ENCODE data around the gene ASMTL.
"Not testable (repeated sequence)": the region's sequence is repeated elsewhere in the genome, so short reads cannot be mapped to it uniquely, and the experiment has no call there.

ASMTL gene

DNA sequence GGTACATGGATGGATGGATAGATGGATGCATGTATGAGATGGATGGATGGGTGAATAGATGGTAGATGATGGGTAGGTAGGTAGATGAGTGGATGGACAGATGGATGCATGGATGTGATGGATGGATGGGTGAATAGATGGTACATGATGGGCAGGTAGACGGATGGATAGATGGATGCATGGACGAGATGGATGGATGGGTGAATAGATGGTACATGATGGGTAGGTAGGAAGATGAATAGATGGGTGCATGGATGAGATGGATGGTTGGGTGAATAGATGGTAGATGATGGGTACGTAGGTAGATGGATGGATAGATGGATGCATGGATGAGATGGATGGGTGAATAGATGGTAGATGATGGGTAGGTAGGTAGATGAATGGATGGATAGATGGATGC, 48.8 kb downstream of the ASMTL start:
- DNase-seq (ENCODE audit: low spot score) = not testable (repeated sequence)

DNA sequence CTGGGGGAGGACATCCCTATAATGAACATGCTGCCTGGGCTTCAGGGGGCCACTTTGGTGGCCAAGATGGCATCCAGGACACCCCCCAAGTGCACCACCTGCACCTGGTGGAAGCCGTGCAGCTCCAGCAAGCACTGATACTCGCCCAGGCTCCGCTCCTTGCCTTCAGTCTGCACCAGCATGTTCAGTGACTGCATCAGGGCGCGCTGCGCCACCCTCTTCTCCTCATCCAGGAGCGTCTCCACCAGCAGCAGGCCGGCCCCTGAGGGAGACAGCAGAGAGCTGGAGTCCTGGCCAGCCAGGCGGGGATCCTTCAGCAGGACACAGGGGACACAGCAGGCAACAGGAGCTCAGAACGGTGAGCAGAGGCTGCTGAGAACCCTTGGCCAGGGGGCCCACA, 49.5 kb downstream of the ASMTL start:
- DNase-seq (ENCODE audit: low spot score) = no peak

DNA sequence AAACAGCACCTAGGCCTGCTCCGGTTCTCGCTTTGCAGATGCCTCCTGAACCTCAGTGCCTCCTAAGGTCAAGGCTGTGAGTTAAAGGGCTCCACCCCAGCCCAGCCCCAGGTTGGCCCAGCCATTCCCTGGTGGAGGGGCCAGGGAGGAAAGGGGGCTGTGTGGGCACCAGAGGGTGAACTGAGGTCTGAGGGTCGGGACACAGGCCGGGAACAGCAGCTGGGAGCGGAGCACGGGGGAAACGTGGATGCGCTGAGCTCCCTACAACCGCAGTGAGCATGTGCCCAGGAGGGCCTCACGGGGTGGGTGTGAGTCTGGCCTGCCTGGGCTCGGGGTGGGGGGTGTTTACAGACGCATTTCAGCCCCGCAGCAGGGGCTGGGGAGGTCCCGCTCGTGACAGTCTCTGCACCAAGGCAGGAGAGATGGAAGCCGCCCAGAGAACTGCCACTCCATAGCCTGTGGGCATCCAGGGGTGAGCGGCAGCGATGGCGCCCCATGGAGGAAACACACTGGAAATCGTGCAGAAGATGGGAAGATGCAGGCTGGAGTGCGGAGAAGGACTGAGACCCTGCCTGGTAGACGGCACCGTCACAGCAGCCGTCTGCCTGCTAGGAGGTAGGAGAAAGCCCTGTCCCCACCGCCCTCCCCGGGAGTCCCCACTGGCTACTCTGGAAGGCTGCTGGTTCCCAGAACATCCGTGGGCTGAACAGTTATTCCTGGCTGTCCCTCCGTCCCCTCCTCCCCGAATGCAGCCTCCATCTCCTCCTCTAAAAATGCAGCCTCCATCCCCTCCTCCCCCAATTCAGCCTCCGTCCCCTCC, 50.9 kb downstream of the ASMTL start:
- no peak for DNase-seq (ENCODE audit: low spot score)

DNA sequence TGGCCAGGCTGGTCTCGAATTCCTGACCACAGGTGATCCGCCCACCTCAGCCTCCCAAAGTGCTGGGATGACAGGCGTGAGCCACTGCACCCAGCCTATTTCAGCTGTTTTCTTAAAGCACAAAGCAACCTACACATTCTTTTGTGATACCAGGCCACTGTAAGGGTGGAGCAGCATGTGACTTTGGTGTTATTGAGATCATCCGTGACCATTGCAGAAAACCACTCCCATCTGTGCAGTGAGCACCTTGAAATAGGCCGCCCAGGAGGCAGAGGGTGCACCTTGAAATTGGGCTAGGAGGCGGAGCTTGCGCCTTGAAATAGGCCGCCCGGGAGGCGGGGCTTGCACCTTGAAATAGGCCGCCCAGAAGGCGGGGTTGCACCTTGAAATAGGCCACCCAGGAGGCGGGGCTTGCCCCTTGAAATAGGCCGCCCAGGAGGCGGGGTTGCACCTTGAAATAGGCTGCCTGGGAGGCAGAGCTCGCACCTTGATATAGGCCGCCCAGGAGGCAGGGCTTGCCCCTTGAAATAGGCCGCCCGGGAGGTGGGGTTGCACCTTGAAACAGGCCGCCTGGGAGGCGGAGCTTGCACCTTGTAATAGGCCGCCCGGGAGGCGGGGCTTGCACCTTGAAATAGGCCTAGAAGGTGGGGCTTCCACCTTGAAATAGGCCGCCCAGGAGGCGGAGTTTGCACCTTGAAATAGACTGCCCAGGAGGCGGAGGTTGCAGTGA, 51.8 kb downstream of the ASMTL start:
- DNase-seq (ENCODE audit: low spot score) = peak; percentile 32

DNA sequence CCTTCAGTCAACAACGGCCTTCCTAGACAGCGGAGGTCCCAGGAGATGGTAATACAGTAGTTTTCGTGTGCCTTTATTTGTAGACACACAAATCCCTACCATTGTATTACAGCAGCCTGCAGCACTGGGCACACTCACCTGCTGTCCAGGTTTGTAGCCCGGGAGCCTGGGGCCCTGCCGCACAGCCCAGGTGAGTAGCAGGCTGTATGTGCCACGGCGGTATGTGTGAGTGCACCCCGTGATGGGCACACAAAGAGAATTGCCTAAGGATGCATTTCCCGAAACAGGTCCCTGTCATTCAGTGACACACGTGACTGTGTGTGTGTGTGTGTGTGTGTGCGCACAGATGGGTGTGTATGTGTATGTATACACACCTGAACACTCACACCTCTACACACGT, 52.7 kb downstream of the ASMTL start:
- DNase-seq (ENCODE audit: low spot score) = no peak

DNA sequence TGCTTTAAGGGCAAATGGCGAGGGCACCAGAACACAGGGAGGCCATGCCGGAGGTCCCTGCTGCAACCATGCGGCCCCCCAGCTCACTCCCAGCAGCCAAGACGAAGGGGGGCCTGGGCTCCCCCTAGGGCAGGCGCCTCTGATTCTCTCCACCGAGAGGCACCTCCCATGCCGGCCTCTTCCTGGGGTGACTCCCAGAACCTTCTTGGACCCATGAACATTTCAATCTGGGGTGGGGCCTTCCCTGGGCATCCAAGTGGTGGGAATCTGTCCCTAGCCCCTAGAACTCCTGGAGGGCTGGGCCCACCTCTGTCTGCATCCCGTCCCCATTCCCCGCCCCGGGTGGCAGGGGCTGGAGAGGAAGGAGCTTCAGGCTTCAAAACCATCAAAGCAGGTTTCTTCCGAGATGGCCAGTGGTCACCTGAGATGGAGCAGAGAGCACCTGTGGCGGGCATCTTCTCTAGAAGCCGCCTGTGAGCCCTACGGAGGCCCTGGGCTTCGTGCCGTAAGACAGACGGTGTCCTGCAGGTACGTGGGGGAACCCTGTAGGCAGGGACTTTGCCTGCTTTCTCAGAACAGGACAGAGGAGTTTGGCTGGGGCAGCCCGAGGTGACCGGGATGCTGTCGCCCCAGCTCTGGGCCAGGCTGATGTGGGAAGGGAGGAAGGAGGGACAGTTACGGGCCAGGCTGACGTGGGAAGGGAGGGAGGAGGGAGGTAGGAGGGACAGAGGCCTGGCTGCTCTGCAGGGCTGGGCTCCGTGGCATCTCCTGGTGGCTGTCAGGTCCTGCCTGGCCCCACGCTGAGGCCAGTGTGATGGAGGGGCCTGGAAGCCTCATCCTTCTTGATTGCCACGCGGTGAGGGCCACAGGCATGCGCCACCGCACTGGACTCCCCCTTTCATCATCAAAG, 54.0 kb downstream of the ASMTL start:
- DNase-seq (ENCODE audit: low spot score) = no peak

DNA sequence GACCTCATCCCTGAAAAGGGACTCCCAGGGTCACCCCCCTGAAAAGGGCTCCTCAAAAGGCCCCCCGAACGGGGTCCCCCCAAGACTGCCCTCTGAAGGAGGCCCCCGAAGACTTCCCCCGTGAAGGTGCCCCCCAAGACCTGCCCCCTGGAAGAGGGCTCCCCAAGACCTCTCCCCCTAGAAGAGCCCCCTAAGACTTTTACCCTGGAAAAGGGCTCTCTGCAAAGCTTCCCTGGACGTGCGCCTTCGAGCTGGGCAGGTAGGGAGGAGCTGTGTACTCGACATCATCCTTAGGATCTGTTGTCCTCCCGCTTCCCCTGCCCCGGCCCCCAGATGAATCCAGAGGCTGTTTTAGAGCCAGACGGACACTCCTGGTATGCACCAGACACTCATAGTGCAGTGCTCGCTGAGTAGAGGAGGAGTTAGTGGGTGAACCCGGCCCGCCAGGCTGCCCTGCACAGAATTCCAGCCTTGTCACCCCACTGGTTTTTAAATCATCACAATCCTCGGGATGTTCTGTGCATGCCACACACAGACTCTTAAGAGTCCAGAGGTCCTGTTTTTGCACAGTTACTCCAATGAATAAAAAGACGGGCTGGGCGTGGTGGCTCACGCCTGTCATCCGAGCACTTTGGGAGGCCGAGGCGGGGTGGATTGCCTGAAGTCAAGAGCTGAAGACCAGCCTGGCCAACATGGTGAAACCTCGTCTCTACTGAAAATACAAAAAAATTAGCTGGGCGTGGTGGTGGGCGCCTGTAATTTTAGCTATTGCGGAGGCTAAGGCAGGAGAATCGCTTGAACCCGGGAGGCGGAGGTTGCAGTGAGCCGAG, 55.1 kb downstream of the ASMTL start:
- no peak for DNase-seq (ENCODE audit: low spot score)

DNA sequence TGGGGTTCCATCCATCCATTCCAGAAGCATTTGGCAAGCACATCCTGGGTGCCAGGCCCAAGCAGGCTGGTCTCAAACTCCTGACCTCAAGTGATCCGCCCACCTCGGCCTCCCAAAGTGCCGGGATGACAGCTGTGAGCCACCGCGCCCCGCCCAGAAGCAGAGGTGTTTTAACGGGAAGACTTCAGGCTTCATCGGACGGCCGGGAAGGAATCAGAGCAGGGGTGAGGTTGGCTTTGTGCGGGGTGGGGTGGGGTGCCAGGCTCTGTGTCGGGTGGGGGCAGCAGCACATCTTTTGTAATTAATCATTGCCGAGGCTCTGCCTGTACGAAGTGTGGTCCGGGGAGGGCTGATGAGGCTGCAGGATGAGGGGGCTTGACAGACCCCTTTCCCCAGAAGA, 55.7 kb downstream of the ASMTL start:
- no peak for DNase-seq (ENCODE audit: low spot score)

DNA sequence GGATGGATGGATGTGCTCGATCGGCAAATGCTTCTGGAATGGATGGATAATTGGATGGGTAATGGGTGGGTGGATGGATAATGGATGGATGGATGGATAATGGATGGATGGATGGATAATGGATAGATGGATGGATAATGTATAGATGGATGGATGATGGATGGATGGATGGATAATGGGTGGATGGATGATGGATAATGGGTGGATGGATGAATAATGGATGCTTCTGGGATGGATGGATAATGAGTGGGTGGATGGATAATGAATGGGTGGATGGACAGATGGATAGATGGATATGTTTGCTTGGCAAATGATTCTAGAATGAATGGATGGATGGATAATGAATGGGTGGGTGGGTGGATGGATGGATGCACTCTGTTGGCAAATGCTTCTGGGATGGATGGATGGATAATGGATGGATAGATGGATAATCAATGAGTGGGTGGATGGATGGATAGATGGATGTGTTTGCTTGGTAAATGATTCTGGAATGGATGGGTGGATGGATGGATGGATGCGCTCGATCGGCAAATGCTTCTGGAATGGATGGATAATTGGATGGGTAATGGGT, 57.0 kb downstream of the ASMTL start:
- no peak for DNase-seq (ENCODE audit: low spot score)

DNA sequence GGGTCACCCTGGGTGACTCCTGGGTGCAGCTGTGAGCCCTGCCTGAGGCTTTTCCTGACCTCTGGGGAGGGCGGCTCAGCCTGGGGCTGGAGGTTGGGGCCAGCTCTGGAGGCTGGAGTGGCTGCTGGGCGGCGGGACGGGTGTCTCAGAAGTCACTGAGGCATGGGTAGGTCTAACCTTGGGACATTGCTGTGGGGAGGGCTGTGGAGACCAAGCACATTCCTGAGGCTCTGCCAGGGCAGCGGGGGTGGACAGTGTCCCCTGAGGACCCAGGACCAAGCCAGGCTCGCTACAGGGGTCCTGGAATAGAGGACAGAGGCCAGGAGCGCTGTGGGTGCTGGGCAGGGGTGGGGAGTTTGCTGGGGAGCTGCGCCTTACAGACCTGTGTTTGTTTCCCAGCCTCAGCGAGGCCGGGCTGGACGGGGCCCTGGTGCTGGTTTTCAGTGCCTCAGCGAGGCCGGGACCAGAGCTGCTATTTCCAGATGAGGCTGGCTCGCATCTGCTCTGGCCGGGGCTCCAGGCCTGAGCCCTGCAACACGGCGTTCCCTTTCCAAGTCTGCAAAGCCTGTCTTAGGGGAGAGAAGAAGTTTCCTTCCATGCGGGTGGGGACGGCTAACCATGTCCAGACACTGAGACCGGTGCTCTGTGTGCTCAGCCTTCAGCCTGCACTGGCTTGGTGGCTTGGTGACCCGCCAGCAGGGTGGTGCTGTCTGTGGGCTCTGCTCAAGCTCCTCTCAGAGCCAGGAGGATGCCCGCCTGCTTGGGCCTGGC, 57.8 kb downstream of the ASMTL start:
- no peak for DNase-seq (ENCODE audit: low spot score)

DNA sequence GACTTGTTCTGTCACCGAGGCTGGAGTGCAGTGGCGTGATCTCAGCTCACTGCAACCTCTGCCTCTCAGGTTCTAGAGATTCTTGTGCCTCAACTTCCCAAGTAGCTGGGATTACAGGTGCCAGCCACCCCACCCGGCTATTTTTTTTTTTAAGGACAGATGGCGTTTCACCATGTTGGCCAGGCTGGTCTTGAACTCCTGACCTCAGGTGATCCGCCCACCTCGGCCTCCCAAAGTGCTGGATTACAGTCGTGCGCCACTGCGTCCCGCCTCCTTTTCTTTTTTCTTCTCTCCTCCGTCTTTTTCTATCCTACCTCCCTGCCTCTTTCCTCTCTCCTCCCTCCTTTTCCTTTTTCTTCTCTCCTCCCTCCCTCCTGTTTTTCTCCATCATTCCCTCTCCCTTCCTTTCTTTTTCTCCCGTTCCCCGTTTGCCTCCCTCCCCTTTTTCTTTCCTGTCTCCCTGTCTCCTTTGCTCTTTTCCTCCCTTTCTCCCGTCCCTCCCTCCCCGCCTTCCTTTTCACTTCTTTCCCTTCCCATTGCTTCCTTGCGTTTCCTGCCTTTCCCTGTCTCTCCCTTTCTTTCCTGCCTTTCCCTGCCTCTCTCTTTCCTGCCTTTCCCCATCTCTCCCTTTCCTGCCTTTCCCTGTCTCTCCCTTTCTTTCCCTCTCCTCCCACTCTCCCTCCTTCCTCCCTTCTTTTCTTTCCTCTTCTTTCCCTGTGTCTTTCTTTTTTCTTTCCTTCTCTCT, 58.7 kb downstream of the ASMTL start:
- no peak for DNase-seq (ENCODE audit: low spot score)

DNA sequence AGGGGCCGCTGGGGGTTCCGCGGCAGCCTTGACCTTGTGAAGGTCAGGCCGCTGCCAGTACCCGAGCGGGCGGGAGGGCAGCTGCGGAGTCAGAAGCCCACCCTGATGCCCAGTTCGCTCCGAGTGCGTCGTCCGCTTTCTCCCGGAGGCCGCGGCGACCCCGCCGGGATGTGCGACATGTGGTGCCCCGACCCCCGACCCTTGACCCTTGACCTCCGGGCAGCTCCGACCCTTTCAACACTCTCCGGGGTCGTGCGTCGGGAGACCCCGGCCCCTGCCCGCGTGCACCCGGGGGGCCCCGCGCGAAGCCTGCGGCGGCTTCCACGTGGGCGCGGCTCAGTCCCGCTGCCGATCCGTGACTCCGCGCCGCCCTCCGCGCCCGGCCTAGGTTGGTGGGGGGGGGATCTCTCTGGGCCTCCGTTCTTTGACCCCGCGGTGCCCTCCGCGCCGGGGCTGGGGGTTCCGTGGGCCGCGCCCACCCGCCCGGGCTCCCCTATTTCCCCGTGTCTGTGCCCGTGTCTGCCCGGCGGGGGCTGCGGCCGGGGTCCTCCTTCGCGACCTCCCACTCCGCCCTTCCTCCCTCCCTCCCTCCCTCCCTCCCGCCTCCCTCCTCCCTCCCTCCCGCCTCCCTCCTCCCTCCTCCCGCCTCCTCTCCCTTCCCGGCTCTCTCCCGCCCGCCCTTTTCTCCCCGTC, 60.2 kb downstream of the ASMTL start:
- DNase-seq (ENCODE audit: low spot score) = peak; percentile 52

DNA sequence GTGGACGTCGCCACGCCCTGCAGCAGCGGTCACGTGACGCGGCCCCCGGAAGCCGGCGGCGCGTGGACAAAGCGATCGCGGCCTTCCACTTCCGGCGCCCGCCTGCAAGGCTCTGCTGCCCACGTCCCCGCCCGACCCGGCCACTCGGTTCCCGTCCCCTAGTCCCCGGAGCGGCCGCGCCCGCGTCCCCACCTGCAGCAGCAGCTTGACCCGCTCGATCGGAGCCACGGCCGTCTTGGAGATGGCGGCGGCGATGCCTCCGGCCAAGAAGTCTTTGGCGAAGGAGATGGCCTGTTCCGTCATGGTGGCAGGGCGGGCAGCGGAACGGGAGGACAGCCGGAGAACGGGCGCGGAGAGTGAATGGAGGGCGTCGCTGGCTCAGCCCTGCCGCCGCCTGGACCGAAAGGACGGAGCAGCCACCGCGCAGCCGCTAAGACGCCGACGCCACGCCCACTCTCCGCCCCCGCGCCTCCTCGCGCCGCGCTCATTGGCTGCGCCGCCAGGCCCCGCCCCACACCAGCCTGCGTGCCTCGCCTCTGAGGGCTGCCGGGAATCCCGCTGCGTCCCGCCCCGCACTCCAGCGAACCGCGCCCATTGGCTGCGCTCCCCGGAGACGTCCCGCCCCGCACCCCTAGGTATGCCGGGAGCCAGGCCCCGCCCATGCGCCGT, 60.9 kb downstream of the ASMTL start, which contains the start of gene SLC25A6:
TSS of gene SLC25A6 (minus strand) at position 407 of the 669 bp plus-strand sequence. CDS start at position 303, 104 bp downstream.
- DNase-seq (ENCODE audit: low spot score) = peak; percentile 98

DNA sequence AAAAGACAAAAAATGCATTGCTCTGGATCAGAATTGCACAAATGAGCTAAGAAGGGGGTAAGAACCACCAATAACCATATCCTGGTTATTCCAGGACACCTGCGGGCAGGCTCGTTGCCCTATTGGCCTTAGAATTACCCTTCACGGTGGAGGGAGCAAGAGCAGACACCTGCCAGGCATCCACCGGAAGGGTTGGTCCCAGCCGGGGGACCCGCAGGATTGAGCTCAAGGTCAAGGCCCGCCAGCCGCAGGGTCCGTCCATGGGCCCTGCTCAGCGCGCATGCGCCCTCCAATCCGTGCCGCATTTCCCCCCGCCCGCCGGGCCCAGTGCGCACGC, 61.4 kb downstream of the ASMTL start:
- no peak for DNase-seq (ENCODE audit: low spot score)

DNA sequence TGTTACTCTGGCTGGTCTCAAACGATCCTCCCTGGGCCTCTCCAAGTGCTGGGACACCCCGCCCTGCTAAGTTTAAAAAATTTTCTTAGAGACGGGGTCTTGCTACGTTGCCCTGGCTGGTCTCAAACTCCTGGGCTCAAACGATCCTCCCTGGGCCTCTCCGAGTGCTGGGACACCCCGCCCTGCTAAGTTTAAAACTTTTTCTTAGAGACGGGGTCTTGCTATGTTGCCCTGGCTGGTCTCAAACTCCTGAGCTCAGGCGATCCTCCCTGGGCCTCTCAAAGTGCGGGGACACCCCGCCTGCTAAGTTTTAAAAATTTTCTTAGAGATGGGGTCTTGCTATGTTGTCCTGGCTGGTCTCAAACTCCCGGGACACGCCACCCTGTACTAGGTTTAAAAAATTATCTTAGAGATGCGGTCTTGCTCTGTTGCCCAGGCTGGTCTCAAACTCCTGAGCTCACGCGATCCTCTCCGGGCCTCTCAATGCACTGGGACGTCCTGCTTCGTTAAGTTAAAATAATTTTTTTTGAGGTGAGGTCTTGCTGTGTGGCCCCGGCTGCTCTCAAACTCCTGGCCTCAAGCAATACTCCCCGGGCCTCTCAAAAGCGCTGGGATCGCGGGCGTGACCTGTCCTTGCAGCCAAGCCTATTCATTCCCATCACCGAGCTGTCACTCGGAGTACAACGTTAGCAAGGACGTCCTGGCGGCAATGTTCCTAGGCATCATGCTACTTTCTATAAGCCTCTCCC, 61.9 kb downstream of the ASMTL start:
- no peak for DNase-seq (ENCODE audit: low spot score)

DNA sequence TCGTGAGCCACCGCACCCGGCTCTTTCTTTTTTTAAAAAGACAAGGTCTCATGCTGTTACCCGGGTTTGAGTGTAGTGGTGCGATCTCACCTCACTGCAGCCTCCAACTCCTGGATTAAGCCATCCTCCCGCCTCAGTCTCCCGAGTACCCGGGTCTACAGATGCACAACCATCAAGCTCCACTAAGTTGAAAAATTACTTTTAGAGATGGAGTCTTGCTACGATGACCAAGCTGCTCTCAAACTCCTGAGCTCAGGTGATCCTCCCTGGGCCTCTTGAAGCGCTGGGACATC, 62.8 kb downstream of the ASMTL start:
- DNase-seq (ENCODE audit: low spot score) = no peak

DNA sequence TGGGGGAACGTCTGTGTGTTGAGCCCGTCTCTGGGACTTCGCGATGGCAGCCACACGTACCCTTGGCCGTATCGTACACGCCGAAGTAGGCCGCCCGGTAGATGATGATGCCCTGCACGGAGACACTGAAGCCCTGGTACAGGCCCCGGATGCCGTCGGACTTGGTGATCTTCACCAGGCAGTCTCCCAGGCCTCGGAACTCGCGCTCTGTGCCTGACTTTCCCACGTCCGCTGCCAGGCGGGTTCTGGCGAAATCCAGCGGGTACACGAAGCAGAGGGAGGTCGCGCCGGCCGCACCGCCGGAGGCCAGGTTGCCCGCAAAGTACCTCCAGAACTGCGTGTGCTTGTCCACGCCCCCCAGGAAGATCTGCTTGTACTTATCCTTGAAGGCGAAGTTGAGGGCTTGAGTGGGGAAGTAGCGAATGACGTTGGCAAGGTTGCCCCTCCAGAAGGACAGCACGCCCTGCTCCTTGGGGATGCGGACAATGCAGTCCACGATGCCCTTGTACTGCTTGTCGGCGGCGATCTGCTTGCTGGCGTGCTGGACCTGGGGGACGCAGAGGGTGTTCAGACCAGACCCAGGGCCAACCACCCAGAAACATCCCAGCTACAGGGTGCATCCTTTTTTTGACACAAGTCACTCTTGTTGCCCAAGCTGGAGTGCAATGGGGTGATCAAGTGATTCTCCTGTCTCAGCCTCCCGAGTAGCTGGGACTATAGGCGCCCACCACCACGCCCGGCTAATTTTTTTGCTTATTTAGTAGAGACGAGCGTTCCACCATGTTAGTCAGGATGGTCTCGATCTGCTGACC, 63.3 kb downstream of the ASMTL start:
- DNase-seq (ENCODE audit: low spot score) = no peak

All from hematopoietic multipotent progenitor cell treated with erythropoietin and hydrocortisone succinate and interleukin-3 and kit ligand, for 15 days (in vitro differentiated cells).